HepG2 (cell line): ENCODE results near the gene NKX6-1. TPM values are rescaled to one million over a fixed set of nuclear protein-coding genes. Genes with fewer than 3 reads are reported as not detected.

Experiments
- ATAC-seq: fragments of 200-7000 bp; cut with Tn5 transposase; 3 replicates; pipeline ENCODE4 v1.9.1; 2020; ENCODE audit warnings: mild to moderate bottlenecking, moderate library complexity
- BruUV-seq: library from RNA; stranded (reverse); fragments of 400-500 nt; replicated peaks from 2 replicates; lab custom pipeline; 2021; lab: Mats Ljungman, UMichigan
- CTCF ChIA-PET: fragments of 300-600 bp; formaldehyde crosslinking; extraction: SDS; loops from one replicate; lab custom pipeline; 2021; ENCODE audit warnings: low total read pairs, inconsistent platforms, low intra/inter-chr PET ratio; lab: Yijun Ruan, JAX
- POLR2A ChIA-PET: fragments of 350-600 bp; sonication (Branson Sonifier 250); formaldehyde crosslinking; loops from one replicate; lab custom pipeline; 2020; ENCODE audit warnings: antibody characterized with exemption, inconsistent platforms; lab: Yijun Ruan, JAX
- DNase-seq: peaks from one replicate; pipeline ENCODE4 v3.0.0-alpha.2; 2015; ENCODE audit warnings: low spot score
- FAIRE-seq: peaks from 3 replicates; lab custom pipeline; 2011; peaks lifted over from hg19 to GRCh38; lab: Jason Lieb, UNC
- H2AFZ ChIP-seq: one replicate; pipeline ENCODE4 v1.6.1; 2011; ENCODE audit warnings: low read length, inconsistent platforms
- H3K27ac ChIP-seq: fragments of 300-600 bp; 3 replicates; pipeline ENCODE4 v1.8.0; 2011; ENCODE audit warnings: mixed run types, mild to moderate bottlenecking, mixed read lengths, low read length, inconsistent platforms; ENCODE audit not compliant: insufficient read depth; ENCODE audit errors: extremely low read length
- H3K27me3 ChIP-seq, 2 experiments: fragments of 200-600 bp in 1 of 2; 2 replicates in 1 of 2; 3 replicates in 1 of 2; pipeline versions ENCODE4 v1.6.0 to v1.8.0; 2011; ENCODE audit warnings: low read length in 2 of 2, mild to moderate bottlenecking in 2 of 2, moderate library complexity in 2 of 2, inconsistent platforms in 1 of 2; ENCODE audit not compliant: insufficient read depth in 2 of 2, control insufficient read depth in 1 of 2
- H3K36me3 ChIP-seq, 2 experiments: fragments of 200-600 bp in 1 of 2; replicated peaks in 1 of 2; 2 replicates in 1 of 2; 3 replicates in 1 of 2; pipeline versions ENCODE4 v1.5.1 to v1.8.0; 2011; ENCODE audit warnings: low read length in 2 of 2, inconsistent platforms in 1 of 2; ENCODE audit not compliant: insufficient read depth in 2 of 2, control insufficient read depth in 1 of 2
- H3K4me1 ChIP-seq: 2 replicates; pipeline ENCODE4 v1.5.1; 2012; ENCODE audit warnings: low read length, inconsistent platforms; ENCODE audit not compliant: insufficient read depth
- H3K4me2 ChIP-seq: 2 replicates; pipeline ENCODE4 v1.6.0; 2011; ENCODE audit warnings: low read depth, low read length, inconsistent platforms
- H3K4me3 ChIP-seq, 3 experiments: fragments of 200-600 bp in 1 of 3; sonication (generic), shearing (Covaris generic) in 1 of 3; replicated peaks in 1 of 3; 2 replicates each; pipeline ENCODE4 v1.5.1; 2011 to 2016; ENCODE audit warnings: low read length in 3 of 3, inconsistent platforms in 2 of 3, low read depth in 2 of 3, mild to moderate bottlenecking in 2 of 3, control low read depth in 1 of 3, mixed read lengths in 1 of 3; ENCODE audit not compliant: insufficient read depth in 1 of 3
- H3K79me2 ChIP-seq: one replicate; pipeline ENCODE4 v1.6.1; 2011; ENCODE audit warnings: low read length, inconsistent platforms; ENCODE audit not compliant: insufficient read depth
- H3K9ac ChIP-seq: 2 replicates; pipeline ENCODE4 v1.6.0; 2011; ENCODE audit warnings: mild to moderate bottlenecking, low read depth, low read length, inconsistent platforms; ENCODE audit not compliant: insufficient read depth
- H3K9me3 ChIP-seq: 2 replicates; pipeline ENCODE4 v1.5.1; 2012; ENCODE audit warnings: mild to moderate bottlenecking, low read length
- H4K20me1 ChIP-seq: 2 replicates; pipeline ENCODE4 v1.6.0; 2011; ENCODE audit warnings: inconsistent platforms, mild to moderate bottlenecking, low read length, moderate library complexity; ENCODE audit not compliant: insufficient read depth
- MYPOP ChIP-seq: sonication (generic); formaldehyde crosslinking; IDR thresholded peaks from 2 replicates; pipeline ENCODE4 v1.8.1; 2023; ENCODE audit warnings: mild to moderate bottlenecking, moderate library complexity, missing genetic modification reagents
- SATB2 ChIP-seq: sonication (generic); formaldehyde crosslinking; IDR thresholded peaks from 2 replicates; pipeline ENCODE4 v1.5.0; 2020; ENCODE audit warnings: missing genetic modification reagents
- ZNF333 ChIP-seq: sonication (generic); formaldehyde crosslinking; IDR thresholded peaks from 2 replicates; pipeline ENCODE4 v1.4.0; 2020; ENCODE audit warnings: mild to moderate bottlenecking, missing genetic modification reagents, borderline replicate concordance
- ZNF33A ChIP-seq: sonication (generic); formaldehyde crosslinking; IDR thresholded peaks from 2 replicates; pipeline ENCODE4 v1.5.1; 2020; ENCODE audit warnings: missing genetic modification reagents, mild to moderate bottlenecking, moderate library complexity, borderline replicate concordance
- ZNF773 ChIP-seq: sonication (generic); formaldehyde crosslinking; IDR thresholded peaks from 2 replicates; pipeline ENCODE4 v1.4.0; 2020; ENCODE audit warnings: missing genetic modification reagents, borderline replicate concordance
- ZNF780A ChIP-seq: sonication (generic); formaldehyde crosslinking; IDR thresholded peaks from 2 replicates; pipeline ENCODE4 v1.8.0; 2022; ENCODE audit warnings: mild to moderate bottlenecking, missing genetic modification reagents, moderate library complexity
- ZNF83 ChIP-seq: sonication (generic); formaldehyde crosslinking; IDR thresholded peaks from 2 replicates; pipeline ENCODE4 v1.4.0; 2020; ENCODE audit warnings: missing genetic modification reagents, mild to moderate bottlenecking, borderline replicate concordance
- WGBS: methylation state at CpG from one replicate; pipeline ENCODE4 v1.1.6; 2017; ENCODE audit warnings: low lambda C conversion rate; 5-methylcytosine and 5-hydroxymethylcytosine counted together
- in situ Hi-C: cut with HindIII; loops from 2 replicates; pipeline ENCODE4 v1.10.0; 2017; ENCODE audit warnings: low pct_unique_long_range_greater_than_20kb; ENCODE audit not compliant: extremely low pct_ligation_motif_present
- intact Hi-C: fragments of 100-400 bp; cut with micrococcal nuclease; formaldehyde crosslinking; loops from one replicate; pipeline ENCODE4 v1.10.0; 2022; ENCODE audit not compliant: unreplicated experiment
- polyA plus RNA-seq, 8 experiments: library from polyadenylated mRNA; depleted of rRNA in 3 of 8; stranded (reverse) in 7 of 8; unstranded in 1 of 8; fragments of >200 nt; fragmentation: Illumina TruSeq in 4 of 8; extraction: Trizol in 4 of 8; gene quantifications; 2 replicates each; pipeline versions ENCODE4 v1.2.1 to v1.2.3, GENCODE V29; 2011 to 2016; ENCODE audit warnings: low read depth in 4 of 8, missing spikeins in 1 of 8, mixed read lengths in 1 of 8; ENCODE audit not compliant: insufficient read depth in 1 of 8
- total RNA-seq, 5 experiments: library from RNA; depleted of rRNA; stranded (reverse); fragments of >200 nt; fragmentation: Illumina TruSeq; extraction: Trizol; gene quantifications; 2 replicates each; pipeline ENCODE4 v1.2.3, GENCODE V29; 2016; ENCODE audit warnings: low read depth in 1 of 5
- TF ChIP-seq, protein P1 (sequence below): sonication (generic); formaldehyde crosslinking; IDR thresholded peaks from 2 replicates; pipeline ENCODE4 v1.5.1; 2020; ENCODE audit warnings: mild to moderate bottlenecking, moderate library complexity, missing genetic modification reagents
- TF ChIP-seq, protein P2 (sequence below): sonication (generic); formaldehyde crosslinking; conservative IDR thresholded peaks from 2 replicates; pipeline ENCODE4 v1.4.0; 2020; ENCODE audit warnings: missing genetic modification reagents

The NKX6-1 gene
- total and polyA plus RNA-seq, 2 of the 13 experiments (the other 11 are each of a cell fraction or from before 2014, with no cell fraction given) = not detected

DNA sequence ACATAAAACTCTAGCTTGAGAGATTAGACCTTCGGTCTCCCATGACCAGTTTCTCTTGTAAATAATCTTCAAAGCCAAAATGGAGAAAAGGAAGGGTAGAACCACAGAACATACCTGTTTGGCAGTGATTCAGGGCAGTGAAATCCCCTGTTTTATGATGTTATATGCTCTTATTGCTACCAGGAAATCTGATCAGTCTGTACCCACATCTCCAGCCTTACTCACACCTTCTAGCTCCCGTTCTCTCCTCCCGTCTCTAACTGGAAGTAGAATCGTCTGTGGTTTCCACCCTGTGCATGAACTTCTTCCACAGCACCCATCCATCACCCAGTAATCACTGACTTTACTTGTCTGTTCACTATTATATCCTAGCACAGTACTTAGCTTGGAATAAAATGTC is 42.9 kb downstream of the NKX6-1 start:
- no peak overlapping the region for H3K27ac ChIP-seq
- H3K4me3 ChIP-seq = no peak overlapping the region
- in situ Hi-C loops = no loop called here
- no peak for DNase-seq
- 1% methylated on average over 4 of the region's 4 CpGs for WGBS
- no peak overlapping the region for H3K9ac ChIP-seq
- no TSS peak for BruUV-seq
- intact Hi-C loops = no loop called here
- H3K36me3 ChIP-seq = no peaks in the 10 kb centered on the region
- H4K20me1 ChIP-seq = no peaks in the 10 kb centered on the region
- no peaks in the 10 kb centered on the region for H3K4me1 ChIP-seq
- no peak overlapping the region for H2AFZ ChIP-seq
- no peaks in the 10 kb centered on the region for H3K27me3 ChIP-seq
- no peak for ATAC-seq
- ChIA-PET CTCF (no interaction called here), POLR2A (no interaction called here)
- FAIRE-seq = no peak
- no peaks in the 10 kb centered on the region for H3K9me3 ChIP-seq
- TF ChIP-seq, protein P1, sequence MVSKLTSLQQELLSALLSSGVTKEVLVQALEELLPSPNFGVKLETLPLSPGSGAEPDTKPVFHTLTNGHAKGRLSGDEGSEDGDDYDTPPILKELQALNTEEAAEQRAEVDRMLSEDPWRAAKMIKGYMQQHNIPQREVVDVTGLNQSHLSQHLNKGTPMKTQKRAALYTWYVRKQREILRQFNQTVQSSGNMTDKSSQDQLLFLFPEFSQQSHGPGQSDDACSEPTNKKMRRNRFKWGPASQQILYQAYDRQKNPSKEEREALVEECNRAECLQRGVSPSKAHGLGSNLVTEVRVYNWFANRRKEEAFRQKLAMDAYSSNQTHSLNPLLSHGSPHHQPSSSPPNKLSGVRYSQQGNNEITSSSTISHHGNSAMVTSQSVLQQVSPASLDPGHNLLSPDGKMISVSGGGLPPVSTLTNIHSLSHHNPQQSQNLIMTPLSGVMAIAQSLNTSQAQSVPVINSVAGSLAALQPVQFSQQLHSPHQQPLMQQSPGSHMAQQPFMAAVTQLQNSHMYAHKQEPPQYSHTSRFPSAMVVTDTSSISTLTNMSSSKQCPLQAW (CRISPR knock-in tag) = no peak
- TF ChIP-seq MYPOP (CRISPR knock-in tag) = no peak
- no peak overlapping the region for H3K4me2 ChIP-seq
- no peaks in the 10 kb centered on the region for H3K79me2 ChIP-seq

GRCh38 chr4:84455697-84456096 is 43.4 kb downstream of the NKX6-1 start:
- Histone ChIP-seq H3K79me2 (no peaks in the 10 kb centered on the region), H4K20me1 (no peaks in the 10 kb centered on the region), H3K36me3 (no peaks in the 10 kb centered on the region), H3K4me1 (no peaks in the 10 kb centered on the region), H3K9me3 (no peaks in the 10 kb centered on the region), H3K27ac (no peak overlapping the region), H2AFZ (no peak overlapping the region), H3K27me3 (no peaks in the 10 kb centered on the region), H3K4me2 (no peak overlapping the region), H3K9ac (no peak overlapping the region), H3K4me3 (no peak overlapping the region)
- TF ChIP-seq SATB2 (no peak), ZNF780A (CRISPR knock-in tag) (no peak), ZNF33A (CRISPR knock-in tag) (no peak), ZNF83 (CRISPR knock-in tag) (no peak), ZNF773 (CRISPR knock-in tag) (no peak), ZNF333 (CRISPR knock-in tag) (no peak)
- TF ChIP-seq, protein P2, sequence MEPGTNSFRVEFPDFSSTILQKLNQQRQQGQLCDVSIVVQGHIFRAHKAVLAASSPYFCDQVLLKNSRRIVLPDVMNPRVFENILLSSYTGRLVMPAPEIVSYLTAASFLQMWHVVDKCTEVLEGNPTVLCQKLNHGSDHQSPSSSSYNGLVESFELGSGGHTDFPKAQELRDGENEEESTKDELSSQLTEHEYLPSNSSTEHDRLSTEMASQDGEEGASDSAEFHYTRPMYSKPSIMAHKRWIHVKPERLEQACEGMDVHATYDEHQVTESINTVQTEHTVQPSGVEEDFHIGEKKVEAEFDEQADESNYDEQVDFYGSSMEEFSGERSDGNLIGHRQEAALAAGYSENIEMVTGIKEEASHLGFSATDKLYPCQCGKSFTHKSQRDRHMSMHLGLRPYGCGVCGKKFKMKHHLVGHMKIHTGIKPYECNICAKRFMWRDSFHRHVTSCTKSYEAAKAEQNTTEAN (CRISPR knock-in tag) = no peak
- WGBS = 0% methylated on average over 3 of the region's 3 CpGs
- POLR2A ChIA-PET = no interaction called here
- CTCF ChIA-PET = no interaction called here
- in situ Hi-C loops (no loop called here), intact Hi-C loops (no loop called here)
- ATAC-seq (no peak), DNase-seq (no peak), FAIRE-seq (no peak)
- BruUV-seq = no TSS peak
